Thymus (tissue), 11 donors: ENCODE data around the gene CYTH1. TPM values are rescaled to one million over a fixed set of nuclear protein-coding genes. Genes with fewer than 3 reads are reported as not detected.

Experiments
- DNase-seq, 9 donors: peaks; one replicate each; pipeline ENCODE4 v3.0.0-alpha.2; 2013; ENCODE audit warnings: low spot score in 9 of 9, low read depth in 6 of 9, missing footprints in 1 of 9
- H3K27ac ChIP-seq, 2 donors: one replicate each; pipeline ENCODE4 v1.5.1; 2013; ENCODE audit warnings: control low read depth in 1 of 2, low read depth in 1 of 2, low read length in 1 of 2, mild to moderate bottlenecking in 1 of 2, moderate library complexity in 1 of 2
- H3K27me3 ChIP-seq, 2 donors: one replicate each; pipeline ENCODE4 v1.5.1; 2013; ENCODE audit warnings: low read length in 1 of 2; ENCODE audit not compliant: control insufficient read depth in 2 of 2, insufficient read depth in 1 of 2
- H3K36me3 ChIP-seq, 2 donors: one replicate each; pipeline ENCODE4 v1.5.1; 2013; ENCODE audit warnings: low read length in 1 of 2, mild to moderate bottlenecking in 1 of 2, moderate library complexity in 1 of 2; ENCODE audit not compliant: control insufficient read depth in 2 of 2, insufficient read depth in 2 of 2
- H3K4me1 ChIP-seq, 2 donors: one replicate each; pipeline ENCODE4 v1.5.1; 2013; ENCODE audit warnings: low read length in 2 of 2; ENCODE audit not compliant: control insufficient read depth in 2 of 2, insufficient read depth in 2 of 2
- H3K4me3 ChIP-seq, 2 donors: one replicate each; pipeline ENCODE4 v1.5.1; 2013; ENCODE audit warnings: low read length in 2 of 2, control low read depth in 1 of 2, mild to moderate bottlenecking in 1 of 2
- H3K9me3 ChIP-seq, 2 donors: one replicate each; pipeline ENCODE4 v1.5.1; 2013; ENCODE audit warnings: low read length in 1 of 2, mild to moderate bottlenecking in 1 of 2; ENCODE audit not compliant: control insufficient read depth in 2 of 2, insufficient read depth in 1 of 2
- WGBS: extraction: QIAGEN DNeasy Blood & Tissue Kit; methylation state at CpG from one replicate; pipeline ENCODE4 v1.1.7; 2013; 5-methylcytosine and 5-hydroxymethylcytosine counted together
- polyA plus RNA-seq: library from polyadenylated mRNA; stranded (reverse); fragments of 200-250 nt; gene quantifications from one replicate; pipeline ENCODE4 v1.2.3, GENCODE V29; 2013
- total RNA-seq: library from RNA; stranded (reverse); fragments of 120-200 nt; gene quantifications from one replicate; pipeline ENCODE4 v1.2.4, GENCODE V29; 2013
- donor health status: healthy.

The CYTH1 gene
- total and polyA plus RNA-seq, 2 donors = 39.9 to 91.7 TPM

DNA sequence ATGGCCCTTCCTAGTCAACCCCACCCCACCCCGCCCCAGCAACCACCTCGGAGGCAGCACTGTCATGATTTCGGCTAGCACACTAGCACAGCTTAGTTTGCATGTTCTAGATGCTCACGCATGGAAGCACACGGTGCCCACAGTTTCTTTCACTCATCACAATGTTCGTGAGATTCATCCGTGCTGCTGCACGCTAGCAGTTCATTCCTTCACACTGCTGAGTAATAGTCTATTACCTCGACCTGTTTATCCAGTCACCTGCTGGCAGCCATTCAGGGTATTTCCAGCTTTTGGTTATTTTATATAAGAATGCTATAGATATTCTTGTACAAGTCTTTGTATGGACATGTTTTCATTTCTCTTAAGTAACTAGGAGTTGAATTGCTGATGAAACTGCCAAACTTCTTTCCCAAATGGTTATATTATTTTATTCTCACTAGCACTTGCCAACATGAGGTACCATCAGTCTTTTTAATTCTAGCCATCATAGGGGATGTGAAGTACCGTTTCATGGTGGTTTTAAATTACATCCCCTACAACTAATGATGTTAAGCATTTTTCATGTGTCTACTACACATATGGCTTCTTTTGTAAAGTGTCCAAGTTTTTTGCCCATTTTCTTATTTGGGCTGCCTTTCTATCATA, 75.7 kb downstream of the CYTH1 start:
- no peak for DNase-seq
- Histone ChIP-seq H3K9me3 (no peaks in the 10 kb centered on the region), H3K4me3 (no peak overlapping the region), H3K4me1 (peaks cover 0 to 7% of the 10 kb centered on the region in 2 donors), H3K36me3 (peaks cover 54 to 70% of the 10 kb centered on the region in 2 donors), H3K27me3 (no peaks in the 10 kb centered on the region), H3K27ac (peak overlapping the region in 1 of 2 donors; percentile 42)
- 94% methylated on average over 10 of the region's 10 CpGs for WGBS

DNA sequence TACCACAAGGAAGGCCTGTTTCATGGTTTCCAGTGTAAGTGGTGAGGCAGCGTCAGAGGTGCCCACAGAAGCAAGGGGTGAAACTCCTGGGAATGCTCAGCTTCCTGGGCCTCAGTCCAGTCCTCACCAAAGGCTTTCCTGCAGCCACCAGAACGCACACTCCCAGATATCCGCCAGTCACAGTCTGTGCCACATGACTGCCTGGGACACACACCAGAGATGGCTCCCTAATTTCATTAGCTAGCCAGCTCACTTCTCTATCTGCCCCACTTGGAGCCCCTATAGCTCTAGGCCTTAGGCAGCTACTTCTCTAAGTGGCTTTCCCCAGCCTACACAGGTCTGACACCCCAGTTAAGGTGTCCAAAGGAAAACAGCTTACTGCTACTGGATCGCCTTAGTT, 77.0 kb downstream of the CYTH1 start:
- Histone ChIP-seq H3K9me3 (no peaks in the 10 kb centered on the region), H3K36me3 (peaks cover 60 to 81% of the 10 kb centered on the region in 2 donors), H3K4me1 (peaks cover 0 to 7% of the 10 kb centered on the region in 2 donors), H3K4me3 (no peak overlapping the region), H3K27ac (no peak overlapping the region), H3K27me3 (no peaks in the 10 kb centered on the region)
- 98% methylated on average over 4 of the region's 4 CpGs for WGBS
- no peak for DNase-seq

DNA sequence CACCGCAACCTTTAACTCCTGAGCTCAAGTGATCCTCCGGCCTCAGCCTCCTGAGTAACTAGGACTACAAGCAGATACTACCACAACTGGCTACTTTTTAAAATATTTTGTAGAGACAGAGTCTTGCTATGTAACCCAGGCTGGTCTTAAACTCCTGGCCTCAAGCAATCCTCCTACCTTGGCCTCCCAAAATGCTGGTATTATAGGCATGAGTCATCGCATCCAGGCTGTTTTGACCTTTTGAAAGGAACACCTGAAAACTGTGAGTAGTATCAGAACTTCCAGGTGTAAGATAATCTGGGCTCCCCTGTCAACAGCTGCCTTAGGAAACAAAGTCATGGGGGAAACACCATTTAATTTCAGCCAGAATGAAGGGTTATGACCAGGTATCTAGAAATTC, 77.5 kb downstream of the CYTH1 start:
- H3K4me3 ChIP-seq = no peak overlapping the region
- peaks cover 0 to 5% of the 10 kb centered on the region in 2 donors for H3K4me1 ChIP-seq
- 97% methylated on average over 3 of the region's 3 CpGs for WGBS
- peaks cover 65 to 85% of the 10 kb centered on the region in 2 donors for H3K36me3 ChIP-seq
- DNase-seq = no peak
- no peak overlapping the region for H3K27ac ChIP-seq
- no peaks in the 10 kb centered on the region for H3K9me3 ChIP-seq
- H3K27me3 ChIP-seq = no peaks in the 10 kb centered on the region

DNA sequence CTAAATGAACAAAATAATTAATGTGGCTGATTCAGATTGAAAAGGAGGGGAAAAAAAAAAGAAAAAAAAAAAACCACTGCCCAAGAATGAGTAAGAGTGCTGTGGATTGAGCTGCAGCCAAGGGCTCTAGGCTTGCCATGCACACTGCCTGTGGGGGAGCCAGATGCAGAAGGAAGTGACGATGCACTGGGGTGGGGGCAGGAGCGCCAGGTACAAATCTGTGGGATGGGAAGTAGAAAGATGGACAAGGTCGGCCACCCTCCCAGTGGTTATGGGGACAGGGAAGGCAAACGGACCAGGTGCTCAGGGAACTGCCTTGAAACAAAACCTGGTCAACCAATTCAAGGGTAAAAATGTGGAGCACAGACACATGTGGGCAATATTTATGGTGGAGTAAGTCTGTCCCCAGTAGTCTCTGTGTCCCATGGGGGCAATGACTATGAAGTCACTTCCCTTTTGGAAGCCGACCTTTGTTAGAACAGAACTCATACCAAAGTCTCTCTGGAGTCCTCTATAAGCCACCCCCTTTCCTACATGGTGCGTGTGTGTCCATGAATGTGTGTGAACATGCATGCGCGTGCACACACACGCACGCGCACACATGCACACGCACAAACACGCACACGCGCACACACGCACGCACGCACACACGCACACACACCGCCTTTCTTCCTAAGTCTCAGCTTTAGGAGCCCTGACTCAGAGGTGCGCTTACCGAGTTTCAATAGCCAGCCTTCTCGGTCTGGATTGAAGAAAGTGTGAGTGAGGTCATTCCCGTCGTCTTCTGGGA, 84.3 kb downstream of the CYTH1 start:
- Histone ChIP-seq H3K4me3 (no peak overlapping the region), H3K27ac (no peak overlapping the region), H3K4me1 (no peaks in the 10 kb centered on the region), H3K27me3 (no peaks in the 10 kb centered on the region), H3K36me3 (peaks cover 68 to 96% of the 10 kb centered on the region in 2 donors), H3K9me3 (no peaks in the 10 kb centered on the region)
- no peak for DNase-seq
- whole genome bisulfite sequencing = 97% methylated on average over 25 of the region's 25 CpGs

DNA sequence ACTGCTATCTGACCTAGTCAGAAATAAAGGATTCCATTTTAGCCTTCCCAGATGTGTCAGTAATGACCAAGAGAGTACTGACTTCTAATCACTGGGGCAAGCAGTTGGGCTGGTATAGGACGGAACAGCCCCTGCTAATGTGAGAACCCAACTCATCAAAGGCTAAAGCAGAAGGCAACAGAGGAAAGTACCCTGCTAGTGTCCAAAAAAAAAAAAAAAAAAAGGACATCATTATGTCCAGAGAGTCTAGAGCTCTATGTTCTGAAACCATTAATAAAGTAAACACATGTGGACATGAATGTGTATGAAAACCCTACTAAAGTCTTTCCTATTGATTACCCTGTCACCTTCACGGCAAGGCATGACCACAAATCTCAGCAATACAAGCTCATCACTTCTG, 85.0 kb downstream of the CYTH1 start:
- Histone ChIP-seq H3K27ac (no peak overlapping the region), H3K9me3 (no peaks in the 10 kb centered on the region), H3K27me3 (no peaks in the 10 kb centered on the region), H3K4me1 (no peaks in the 10 kb centered on the region), H3K4me3 (no peak overlapping the region), H3K36me3 (peaks cover 68 to 96% of the 10 kb centered on the region in 2 donors)
- 97% methylated on average over 2 of the region's 2 CpGs for WGBS
- DNase-seq = no peak

DNA sequence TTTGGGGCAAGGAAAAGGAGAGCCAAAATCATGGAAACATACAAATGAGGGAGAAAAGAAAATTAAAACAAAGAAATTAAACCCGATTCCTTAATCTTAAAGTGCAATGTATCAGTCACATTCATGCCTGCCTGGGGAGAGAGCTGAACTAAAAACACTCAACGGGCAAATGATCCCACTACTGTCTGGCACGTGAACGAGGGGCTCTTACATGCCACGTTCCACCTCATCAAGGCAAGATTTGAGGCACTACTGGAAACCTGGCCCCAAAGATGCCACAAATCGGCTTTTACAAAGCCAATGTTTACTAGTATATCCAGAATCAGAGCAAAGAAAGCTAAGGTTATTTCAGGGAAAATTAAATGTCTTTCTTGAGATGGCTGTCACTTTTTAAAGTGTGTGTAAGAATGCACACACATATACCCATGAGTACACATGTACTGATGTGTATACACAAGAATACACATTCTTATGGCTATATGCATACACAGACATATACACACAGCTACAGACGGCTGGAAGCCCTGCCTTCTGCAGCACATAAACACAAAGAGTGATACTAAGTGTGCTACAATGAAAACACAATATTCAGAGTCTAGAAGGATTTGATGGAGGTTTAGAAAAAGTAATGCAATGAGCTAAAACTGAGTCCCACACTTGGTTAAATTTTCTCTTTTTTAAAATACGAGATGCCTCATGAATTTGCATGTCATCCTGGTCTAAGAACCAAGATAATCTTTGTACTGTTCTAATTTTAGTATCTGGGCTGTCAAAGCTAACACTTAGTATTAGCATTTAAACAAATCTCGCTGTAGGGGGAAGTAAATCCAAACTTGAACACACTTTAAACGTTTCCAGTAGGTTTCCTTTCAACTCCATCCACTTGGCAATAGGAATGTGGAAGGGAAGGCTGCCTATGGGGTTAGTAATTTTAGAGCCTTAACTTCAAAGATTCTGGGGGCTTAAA, 85.8 kb downstream of the CYTH1 start:
- no peaks in the 10 kb centered on the region for H3K9me3 ChIP-seq
- peaks cover 62 to 94% of the 10 kb centered on the region in 2 donors for H3K36me3 ChIP-seq
- H3K4me1 ChIP-seq = no peaks in the 10 kb centered on the region
- DNase-seq = no peak
- 92% methylated on average over 10 of the region's 10 CpGs for WGBS
- H3K27ac ChIP-seq = no peak overlapping the region
- H3K27me3 ChIP-seq = no peaks in the 10 kb centered on the region
- H3K4me3 ChIP-seq = no peak overlapping the region

DNA sequence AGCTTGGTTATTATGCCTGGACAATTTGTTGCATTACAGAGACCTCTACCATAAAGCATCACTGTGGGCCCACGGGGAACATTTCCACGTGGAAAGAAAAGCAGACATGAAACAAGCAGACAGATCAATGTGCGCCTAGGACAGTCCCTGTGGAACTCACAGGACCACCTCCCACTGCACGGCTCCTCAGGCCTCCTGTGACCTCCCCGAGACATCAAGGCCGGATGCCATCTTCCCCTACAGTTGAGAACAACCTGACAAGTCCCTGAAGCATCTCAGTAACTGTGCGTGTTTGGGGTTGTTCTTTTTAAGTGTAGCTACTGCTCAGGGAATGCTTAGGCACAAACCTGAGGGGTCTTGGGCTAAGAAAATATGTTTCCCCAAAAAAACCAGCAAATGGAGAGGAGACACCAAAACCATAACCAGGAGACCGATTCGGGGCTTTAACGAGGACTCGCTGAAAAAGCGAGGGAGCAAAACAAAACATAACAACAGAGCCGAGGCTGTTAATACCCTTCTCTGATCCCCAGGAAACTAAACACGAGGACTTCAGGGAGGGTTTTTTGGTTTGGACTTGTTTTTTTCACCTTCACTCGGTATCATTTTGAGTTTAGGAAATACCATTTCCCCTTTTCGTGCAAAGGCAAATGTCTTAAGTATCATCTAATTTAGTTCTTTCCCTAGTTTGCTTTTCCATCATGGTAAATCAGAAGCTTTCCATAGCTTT, 87.1 kb downstream of the CYTH1 start:
- 97% methylated on average over 16 of the region's 16 CpGs for WGBS
- no peaks in the 10 kb centered on the region for H3K9me3 ChIP-seq
- no peaks in the 10 kb centered on the region for H3K27me3 ChIP-seq
- H3K4me3 ChIP-seq = no peak overlapping the region
- H3K27ac ChIP-seq = no peak overlapping the region
- DNase-seq = no peak
- no peaks in the 10 kb centered on the region for H3K4me1 ChIP-seq
- peaks cover 58 to 91% of the 10 kb centered on the region in 2 donors for H3K36me3 ChIP-seq

DNA sequence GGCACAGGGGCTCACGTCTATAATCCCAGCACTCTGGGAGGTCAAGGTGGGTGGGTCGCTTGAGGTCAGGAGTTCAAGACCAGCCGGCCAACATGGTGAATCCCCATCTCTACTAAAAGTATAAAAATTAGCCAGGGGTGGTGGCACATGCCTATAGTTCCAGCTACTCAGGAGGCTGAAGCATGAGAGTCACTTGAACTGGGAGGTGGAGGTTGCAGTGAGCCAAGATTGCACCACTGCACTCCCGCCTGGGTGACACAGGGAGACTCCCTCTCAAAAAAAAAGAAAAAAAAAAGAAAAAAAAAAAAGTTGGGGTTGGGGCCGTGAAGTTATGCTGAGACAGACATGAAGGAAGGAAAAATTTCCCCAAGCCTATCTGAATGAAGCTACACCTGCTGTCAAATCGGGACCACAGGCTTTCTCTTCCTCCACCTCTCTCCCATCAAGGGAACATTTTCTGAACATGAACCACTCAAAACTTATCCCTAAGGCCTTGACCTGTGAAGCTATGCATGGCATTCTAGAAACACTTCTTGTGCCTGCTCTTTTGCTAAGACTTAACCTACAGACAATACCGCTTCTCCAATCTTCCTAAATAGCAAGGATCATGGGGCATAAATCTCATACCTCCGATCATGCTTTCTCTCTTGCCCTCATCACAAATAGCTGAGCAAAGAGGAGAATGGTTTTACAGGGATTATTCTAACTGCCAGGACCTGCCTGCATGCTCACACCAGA, 88.6 kb downstream of the CYTH1 start:
- peaks cover 64 to 92% of the 10 kb centered on the region in 2 donors for H3K36me3 ChIP-seq

More for the DNA sequence above, 88.6 kb downstream of the CYTH1 start:
- H3K4me3 ChIP-seq = no peak overlapping the region
- WGBS = 96% methylated on average over 8 of the region's 8 CpGs
- H3K9me3 ChIP-seq = no peaks in the 10 kb centered on the region
- DNase-seq = no peak
- H3K27me3 ChIP-seq = no peaks in the 10 kb centered on the region
- H3K27ac ChIP-seq = no peak overlapping the region
- no peaks in the 10 kb centered on the region for H3K4me1 ChIP-seq
